Activated CD8-positive, alpha-beta memory T cell treated with anti-CD3 and anti-CD28 coated beads, Interleukin-2, amount 50 U/mL, for 24 hours (primary cell): ENCODE data around the gene ANKRD55.

ENCODE experiments used
- DNase-seq: peaks from one replicate; pipeline ENCODE4 v3.0.0-alpha.2; 2020; ENCODE audit errors: extremely low read depth

Gene ANKRD55

DNA sequence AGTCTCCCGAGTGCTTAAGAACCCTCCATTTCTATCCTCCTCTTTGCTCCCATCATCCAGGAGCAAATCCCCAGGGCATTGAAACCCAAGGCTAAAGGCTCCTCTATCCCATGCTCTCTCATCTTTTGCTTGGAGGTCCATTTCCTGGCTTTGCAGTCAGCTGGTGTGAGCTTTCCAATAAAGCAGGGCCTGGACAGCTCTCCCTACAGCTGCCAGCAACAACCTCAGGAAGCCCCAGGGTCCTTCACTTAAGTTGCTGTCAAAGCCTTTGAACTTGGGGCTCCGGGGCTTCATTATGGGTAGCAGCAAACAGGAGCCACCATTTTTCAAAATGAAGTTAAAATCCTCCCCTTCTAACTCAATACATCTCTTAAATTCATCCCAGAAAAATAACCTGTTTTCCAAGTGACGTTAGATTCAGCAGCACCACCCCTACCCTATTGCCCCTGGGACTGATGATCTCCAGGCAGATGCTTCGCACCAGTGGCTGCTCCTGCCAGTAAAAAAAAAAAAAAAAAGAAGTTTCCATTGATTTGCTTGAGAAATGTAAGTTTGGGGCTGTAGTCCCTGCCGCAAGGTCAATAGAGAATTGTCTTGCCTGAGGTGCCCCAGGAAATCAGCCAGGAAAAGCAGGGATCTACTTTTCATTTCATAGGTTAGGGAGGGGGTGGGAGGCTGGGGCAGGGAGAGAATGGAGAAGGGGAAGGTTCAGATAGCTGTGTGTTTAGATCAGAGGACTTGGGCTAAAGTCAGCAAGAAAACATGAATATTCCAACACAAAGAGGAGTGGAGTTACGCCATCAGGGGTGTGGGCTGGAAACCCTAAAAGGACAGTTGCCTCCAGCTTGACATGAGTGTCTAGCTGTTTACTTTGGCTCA lies 154.6 kb downstream of the ANKRD55 start:
- no peak for DNase-seq

DNA sequence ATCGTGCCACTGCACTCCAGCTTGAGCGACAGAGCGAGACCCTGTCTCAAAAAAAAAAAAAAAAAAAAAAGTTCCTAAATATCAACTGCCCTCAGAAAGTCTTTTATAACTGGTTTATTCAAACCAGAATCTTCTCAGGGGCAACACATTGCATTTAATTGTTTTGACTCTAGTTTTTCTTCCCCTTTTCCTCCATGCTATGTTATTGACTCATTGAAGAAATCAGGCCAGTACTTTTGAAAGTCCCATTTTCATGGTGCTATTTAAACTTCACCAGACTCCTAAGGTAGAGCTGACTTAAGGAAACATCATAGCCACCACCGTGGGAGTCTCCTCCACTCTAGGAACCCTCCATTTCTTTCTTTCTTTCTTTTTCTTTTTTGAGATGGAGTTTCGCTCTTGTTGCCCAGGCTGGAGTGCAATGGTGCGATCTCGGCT lies 155.3 kb downstream of the ANKRD55 start:
- DNase-seq: no peak

- DNase-seq: no peak
These were observed 156.6 kb downstream of the ANKRD55 start for GRCh38 chr5:56076486-56076885.

- no peak for DNase-seq
These were observed 157.8 kb downstream of the ANKRD55 start for GRCh38 chr5:56075361-56075760.

- DNase-seq: no peak
These were observed 160.0 kb downstream of the ANKRD55 start for GRCh38 chr5:56072863-56073766.

DNA sequence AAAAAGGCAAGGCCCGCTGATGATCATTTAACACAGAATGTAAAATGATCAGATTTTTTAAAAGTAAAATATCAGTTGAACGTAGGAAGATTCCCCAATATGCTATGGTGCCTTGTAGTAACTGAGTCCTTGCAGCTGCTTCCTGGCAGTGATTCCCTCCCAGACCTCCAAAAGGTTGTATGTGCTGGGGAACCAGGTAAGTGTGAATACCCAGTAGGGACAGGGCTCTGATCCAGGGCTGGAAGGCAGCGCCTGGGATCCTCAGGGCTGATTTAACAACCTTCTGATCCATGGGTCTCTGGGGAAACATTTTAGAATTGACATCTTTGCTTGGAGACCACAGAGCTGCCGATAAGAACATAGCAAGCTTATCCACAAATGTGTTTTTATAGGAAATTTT lies 161.7 kb downstream of the ANKRD55 start:
- DNase-seq: no peak

DNA sequence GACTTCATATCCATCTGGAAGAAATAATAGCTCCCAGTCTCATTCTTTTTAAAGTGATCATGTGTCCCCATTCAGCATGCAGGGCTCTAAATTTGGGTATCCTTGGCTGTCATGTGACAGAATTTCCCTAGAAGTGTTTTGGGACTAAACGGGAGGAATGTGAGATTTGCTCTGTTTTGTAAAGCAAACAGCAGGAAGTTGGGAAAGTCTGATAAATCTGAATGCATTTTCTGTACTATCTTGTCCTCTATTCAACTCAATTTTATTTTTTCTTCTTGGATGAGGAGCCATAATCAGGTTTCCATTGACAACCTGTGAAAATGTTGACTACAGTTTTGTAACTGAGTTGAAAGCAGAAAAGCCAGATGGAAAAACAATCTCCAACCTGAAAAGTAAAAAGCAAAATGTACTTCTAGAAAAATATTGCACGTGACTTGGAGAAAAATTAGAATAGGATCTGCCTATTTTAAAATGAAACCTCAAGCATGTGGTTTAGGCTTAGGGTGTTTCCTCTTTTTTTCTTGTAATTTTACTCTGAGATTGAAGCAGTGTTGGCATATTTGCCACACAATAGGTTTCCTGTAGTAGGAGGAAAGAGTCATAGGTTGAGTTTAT lies 162.2 kb downstream of the ANKRD55 start:
- DNase-seq: no peak

GRCh38 chr5:56069652-56070226 lies 163.4 kb downstream of the ANKRD55 start:
- no peak for DNase-seq

- DNase-seq: no peak
These were observed 166.1 kb downstream of the ANKRD55 start for GRCh38 chr5:56066931-56067450.

DNA sequence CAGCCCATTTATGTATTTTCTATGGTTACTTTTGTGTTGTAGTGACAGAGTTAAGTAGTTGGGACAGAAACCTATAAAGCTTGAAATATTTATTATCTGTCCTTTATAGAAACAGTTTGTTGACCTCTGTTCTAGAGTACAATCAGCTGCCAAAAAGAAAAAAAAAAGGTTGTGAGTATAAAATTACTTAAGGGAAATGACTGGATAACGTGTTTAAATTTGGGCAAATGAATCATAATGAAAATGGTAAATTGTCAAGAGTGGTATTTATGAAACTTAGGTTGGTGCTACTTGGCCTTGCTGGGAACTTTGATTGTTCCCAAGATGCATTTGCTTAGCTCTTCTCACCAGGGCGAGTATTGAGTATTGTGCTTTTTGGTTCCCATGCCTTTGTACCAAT lies 168.1 kb downstream of the ANKRD55 start:
- no peak for DNase-seq

- DNase-seq: no peak
These were observed 172.6 kb downstream of the ANKRD55 start for GRCh38 chr5:56060276-56061110.

DNA sequence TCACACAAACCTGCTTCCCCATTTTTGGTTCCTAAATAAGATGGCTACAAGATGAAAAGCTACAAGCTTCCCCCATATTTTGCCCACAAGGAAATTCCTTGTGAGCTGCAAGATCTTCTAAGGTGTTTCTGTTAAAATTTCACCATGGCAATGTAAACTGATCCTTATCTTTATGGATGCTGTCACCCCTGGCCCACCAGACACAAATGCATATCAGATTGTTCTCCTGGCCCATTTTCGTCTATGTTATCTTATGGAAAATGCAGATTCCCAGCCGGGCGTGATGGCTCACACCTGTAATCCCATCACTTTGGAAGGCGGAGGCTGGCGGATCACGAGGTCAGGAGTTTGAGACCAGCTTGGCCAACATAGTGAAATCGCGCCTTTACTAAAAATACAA lies 173.3 kb downstream of the ANKRD55 start:
- DNase-seq: no peak

GRCh38 chr5:56056875-56057274 lies 176.3 kb downstream of the ANKRD55 start:
- no peak for DNase-seq

DNA sequence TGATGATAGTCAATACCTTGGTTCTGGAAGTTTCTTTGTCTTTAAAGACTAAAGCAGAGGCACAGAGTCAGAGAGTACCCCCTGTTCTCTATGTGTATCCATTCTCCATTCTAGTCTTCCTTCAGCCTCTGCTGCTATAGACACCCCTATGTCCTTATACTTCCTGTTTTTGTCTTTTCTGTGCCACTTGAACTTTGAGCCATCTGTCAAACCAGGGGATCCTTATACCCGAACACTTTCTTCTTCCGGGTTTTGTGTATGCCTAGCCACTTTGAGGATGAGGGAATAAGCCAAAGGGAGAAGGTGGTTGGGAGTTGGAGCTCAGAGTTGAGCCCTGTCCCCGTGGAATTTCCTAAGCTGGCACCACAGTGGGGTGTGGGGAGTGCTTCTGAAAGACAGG lies 177.3 kb downstream of the ANKRD55 start:
- DNase-seq: no peak

- no peak for DNase-seq
These were observed 177.8 kb downstream of the ANKRD55 start for GRCh38 chr5:56055287-56055686.

GRCh38 chr5:56054666-56055065 lies 178.5 kb downstream of the ANKRD55 start:
- DNase-seq: no peak

GRCh38 chr5:56053363-56053762 lies 179.8 kb downstream of the ANKRD55 start:
- no peak for DNase-seq

DNA sequence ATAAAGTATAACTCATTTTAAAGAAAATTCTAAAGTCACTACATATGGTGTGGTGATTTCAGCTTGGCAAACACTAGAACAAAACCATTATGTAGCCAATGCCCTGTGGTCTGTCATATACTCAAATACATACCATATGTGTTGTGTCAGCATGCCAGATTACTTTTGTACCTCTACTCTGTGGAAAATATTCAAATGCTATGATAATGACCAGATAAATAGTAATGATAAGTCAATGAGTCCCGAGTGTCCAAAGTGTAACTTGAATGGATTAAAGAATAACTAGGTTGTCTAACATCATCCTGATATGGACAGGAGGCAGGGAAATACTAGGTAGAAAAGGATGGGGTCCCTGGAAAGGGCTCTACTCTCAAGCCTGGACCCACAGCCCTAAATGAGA lies 180.4 kb downstream of the ANKRD55 start:
- DNase-seq: no peak

- DNase-seq: no peak
These were observed 182.4 kb downstream of the ANKRD55 start for GRCh38 chr5:56050551-56051255.
